HG03460 (cell line): ENCODE results near the gene MIS18BP1.
"Not testable (repeated sequence)": the region's sequence is repeated elsewhere in the genome, so short reads cannot be mapped to it uniquely, and the experiment has no call there.

ENCODE experiments used
- ATAC-seq: cut with Tn5 transposase; IDR thresholded peaks from one replicate; pipeline ENCODE4 v1.9.1; 2021; ENCODE audit not compliant: unreplicated experiment

MIS18BP1 gene

GRCh38 chr14:45253070-45253753 is at the start of gene MIS18BP1:
Gene MIS18BP1, minus strand, starts transcription at chr14:45253202. Its CDS starts 5,916 bp downstream, at chr14:45247286.
- peak; percentile 75 for ATAC-seq

- ATAC-seq: no peak
Observed at GRCh38 chr14:45298423-45299117, 45.6 kb upstream of the MIS18BP1 start.

GRCh38 chr14:45294796-45295195 is 41.8 kb upstream of the MIS18BP1 start:
- not testable (repeated sequence) for ATAC-seq

- ATAC-seq: no peak
Observed at GRCh38 chr14:45290547-45290946, 37.5 kb upstream of the MIS18BP1 start.

GRCh38 chr14:45287610-45288009 is 34.6 kb upstream of the MIS18BP1 start:
- ATAC-seq: no peak

GRCh38 chr14:45284802-45285201 is 31.8 kb upstream of the MIS18BP1 start:
- no peak for ATAC-seq

- ATAC-seq: not testable (repeated sequence)
Observed at GRCh38 chr14:45281731-45282400, 28.9 kb upstream of the MIS18BP1 start.

GRCh38 chr14:45271858-45272537 is 19.0 kb upstream of the MIS18BP1 start:
- ATAC-seq: no peak

- ATAC-seq: no peak
Observed at GRCh38 chr14:45270031-45270430, 17.0 kb upstream of the MIS18BP1 start.

GRCh38 chr14:45267071-45267470 is 14.1 kb upstream of the MIS18BP1 start:
- ATAC-seq: no peak

- ATAC-seq: no peak
Observed at GRCh38 chr14:45262637-45263036, 9.6 kb upstream of the MIS18BP1 start.

- no peak for ATAC-seq
Observed at GRCh38 chr14:45261209-45261608, 8.2 kb upstream of the MIS18BP1 start.

GRCh38 chr14:45258805-45259204 is 5.8 kb upstream of the MIS18BP1 start:
- no peak for ATAC-seq

- no peak for ATAC-seq
Observed at GRCh38 chr14:45258073-45258472, 5.1 kb upstream of the MIS18BP1 start.

- ATAC-seq: no peak
Observed at GRCh38 chr14:45254771-45255170, 1.8 kb upstream of the MIS18BP1 start.

- ATAC-seq: no peak
Observed at GRCh38 chr14:45253754-45254310, 830 bp upstream of the MIS18BP1 start.

- no peak for ATAC-seq
Observed at GRCh38 chr14:45252366-45253069, 484 bp downstream of the MIS18BP1 start.

GRCh38 chr14:45251912-45252311 is 1.1 kb downstream of the MIS18BP1 start:
- ATAC-seq: peak; percentile 55

- ATAC-seq: no peak
Observed at GRCh38 chr14:45249856-45250575, 3.0 kb downstream of the MIS18BP1 start.

- no peak for ATAC-seq
Observed at GRCh38 chr14:45247427-45247826, 5.6 kb downstream of the MIS18BP1 start.
